NCI-H146 (cell line): ENCODE data around the gene ABTB2.

ENCODE experiments used
- DNase-seq: peaks from one replicate; lab custom pipeline; 2025; lab: John Stamatoyannopoulos, UW

ABTB2 gene

GRCh38 chr11:34341931-34342533, 15.8 kb downstream of the ABTB2 start:
- peak; percentile 48 for DNase-seq

GRCh38 chr11:34341096-34341495, 16.7 kb downstream of the ABTB2 start:
- DNase-seq = no peak

GRCh38 chr11:34340653-34341052, 17.2 kb downstream of the ABTB2 start:
- no peak for DNase-seq

GRCh38 chr11:34339149-34340064, 18.4 kb downstream of the ABTB2 start:
- DNase-seq = peak; percentile 36

GRCh38 chr11:34337016-34337415, 20.8 kb downstream of the ABTB2 start:
- DNase-seq = no peak

- no peak for DNase-seq
Observed at GRCh38 chr11:34335801-34336200, 22.0 kb downstream of the ABTB2 start.

GRCh38 chr11:34335331-34335730, 22.5 kb downstream of the ABTB2 start:
- DNase-seq = no peak

- DNase-seq = no peak
Observed at GRCh38 chr11:34333787-34334186, 24.0 kb downstream of the ABTB2 start.

GRCh38 chr11:34332524-34332923, 25.3 kb downstream of the ABTB2 start:
- DNase-seq = peak; percentile 90

- no peak for DNase-seq
Observed at GRCh38 chr11:34331736-34332135, 26.1 kb downstream of the ABTB2 start.

GRCh38 chr11:34331329-34331728, 26.5 kb downstream of the ABTB2 start:
- peak; percentile 59 for DNase-seq

- DNase-seq = no peak
Observed at GRCh38 chr11:34330653-34331052, 27.2 kb downstream of the ABTB2 start.

- no peak for DNase-seq
Observed at GRCh38 chr11:34329876-34330275, 27.9 kb downstream of the ABTB2 start.

GRCh38 chr11:34328632-34328910, 29.2 kb downstream of the ABTB2 start:
- no peak for DNase-seq

- no peak for DNase-seq
Observed at GRCh38 chr11:34327804-34328631, 29.8 kb downstream of the ABTB2 start.

- DNase-seq = no peak
Observed at GRCh38 chr11:34324466-34324865, 33.3 kb downstream of the ABTB2 start.

GRCh38 chr11:34323601-34324000, 34.2 kb downstream of the ABTB2 start:
- DNase-seq = no peak

- DNase-seq = no peak
Observed at GRCh38 chr11:34318111-34319037, 39.4 kb downstream of the ABTB2 start.

GRCh38 chr11:34317666-34318065, 40.1 kb downstream of the ABTB2 start:
- DNase-seq = no peak

- no peak for DNase-seq
Observed at GRCh38 chr11:34317036-34317360, 40.8 kb downstream of the ABTB2 start.

- no peak for DNase-seq
Observed at GRCh38 chr11:34316347-34317035, 41.3 kb downstream of the ABTB2 start.
